Measurements from ENCODE around the gene ETNPPL.

Gene ETNPPL

DNA sequence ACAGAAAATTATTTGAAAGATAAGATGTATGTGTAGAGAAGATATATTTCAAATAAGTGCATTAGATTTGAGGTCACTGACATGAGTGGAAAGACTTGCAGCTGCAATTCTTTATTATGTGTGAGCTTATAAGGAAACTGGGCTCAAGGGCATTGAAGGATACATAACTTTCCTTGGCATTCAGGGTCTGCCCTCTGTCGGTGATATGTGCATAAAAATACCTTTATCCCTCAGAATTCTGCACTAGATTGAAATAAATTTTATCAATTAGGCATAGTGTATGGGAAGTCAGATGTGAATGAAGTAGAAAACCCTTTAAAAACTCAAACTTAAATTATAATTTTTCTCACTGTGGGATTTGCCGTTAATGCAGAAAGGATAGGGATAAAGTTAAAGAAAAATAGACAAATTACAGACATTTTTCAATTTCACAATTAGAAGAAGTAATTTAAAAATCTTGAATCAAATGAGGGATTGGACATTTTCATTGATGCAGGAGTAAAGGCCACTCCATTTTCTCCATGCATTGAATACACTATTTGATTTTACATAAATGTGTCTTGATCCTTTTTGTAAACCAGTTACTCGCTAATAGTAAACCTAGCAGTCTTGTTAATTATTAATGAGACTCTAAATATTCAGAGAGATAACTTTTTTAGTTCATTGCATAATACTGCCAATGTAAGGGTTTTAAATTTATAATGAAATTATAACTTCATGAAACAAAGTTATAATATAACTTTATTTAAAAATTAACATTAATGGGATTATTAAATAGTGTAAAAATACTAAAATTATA is 21.0 kb upstream of the ETNPPL start:
- no peak for TF ChIP-seq CTCF (IDR thresholded peaks at IDR 0.05; ENCODE audit: extremely low read depth, insufficient read depth, missing control alignments)
- DNase-seq (ENCODE audit: low spot score), result no peak
- in situ Hi-C loops (cut with MboI; ENCODE audit: low pct_unique_long_range_greater_than_20kb, low sequenced_read_pairs, unreplicated experiment), result no loop called here

DNA sequence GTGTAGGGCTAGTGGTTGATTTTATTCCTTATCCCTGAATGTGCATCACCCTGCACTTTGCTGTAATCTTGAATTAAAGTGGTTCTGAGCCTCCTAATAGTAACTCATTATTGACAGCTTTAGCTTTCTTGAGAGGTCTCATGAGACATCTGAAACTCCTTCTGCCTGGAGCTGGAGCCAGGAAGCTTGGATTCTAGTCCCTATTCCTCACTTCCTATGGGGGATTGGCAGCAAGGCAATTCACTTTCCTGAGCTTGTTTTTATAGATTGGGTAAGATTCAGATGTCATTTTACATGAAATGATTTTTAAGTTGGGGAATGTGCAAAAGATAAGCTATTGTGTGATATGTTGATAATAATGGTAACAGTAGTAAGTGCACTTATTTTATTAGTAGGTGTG is 17.1 kb upstream of the ETNPPL start:
- TF ChIP-seq CTCF (IDR thresholded peaks at IDR 0.05; ENCODE audit: extremely low read depth, insufficient read depth, missing control alignments), result no peak
- in situ Hi-C loops (cut with MboI; ENCODE audit: low pct_unique_long_range_greater_than_20kb, low sequenced_read_pairs, unreplicated experiment), result no loop called here
- DNase-seq (ENCODE audit: low spot score), result no peak

DNA sequence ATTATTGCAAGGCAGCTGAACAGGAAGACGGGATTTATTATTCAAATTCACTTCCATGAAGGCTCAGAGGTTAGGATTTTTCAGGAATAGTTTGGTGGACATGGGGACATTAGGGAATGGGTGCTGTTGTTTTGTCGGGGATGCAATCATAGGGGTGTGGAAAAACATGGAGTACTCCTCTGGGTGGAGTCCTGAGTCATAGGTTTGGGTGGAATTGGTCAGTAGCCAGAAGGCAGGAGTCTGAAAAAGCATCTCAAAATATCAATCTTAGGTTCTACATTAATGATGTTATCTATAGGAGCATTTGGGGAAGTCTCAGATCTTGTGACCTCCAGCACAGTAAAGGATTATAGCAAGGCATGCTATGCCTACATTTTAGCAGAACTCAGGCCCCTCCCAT is 14.5 kb upstream of the ETNPPL start:
- no peak for DNase-seq (ENCODE audit: low spot score)
- in situ Hi-C loops (cut with MboI; ENCODE audit: low pct_unique_long_range_greater_than_20kb, low sequenced_read_pairs, unreplicated experiment), result no loop called here
- no peak for TF ChIP-seq CTCF (IDR thresholded peaks at IDR 0.05; ENCODE audit: extremely low read depth, insufficient read depth, missing control alignments)

DNA sequence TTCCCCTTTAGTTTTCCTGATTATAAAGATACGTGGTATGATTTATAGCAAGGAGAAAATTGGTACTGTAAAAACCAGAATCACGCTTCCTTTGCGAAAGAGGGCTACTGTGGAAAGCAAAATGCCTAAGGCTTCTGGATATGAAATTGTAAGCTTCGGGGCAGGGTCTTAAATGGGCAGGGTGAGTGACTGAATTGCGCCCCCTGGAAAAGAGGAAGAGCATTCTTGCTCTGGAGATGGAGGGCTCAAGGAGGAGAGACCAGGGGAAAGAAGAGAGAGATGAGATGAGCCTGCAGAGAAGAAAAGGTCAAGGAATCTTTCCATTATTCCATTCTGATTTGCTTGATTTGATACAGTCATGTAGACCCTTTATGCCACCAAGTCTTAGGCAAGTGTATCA is 13.1 kb upstream of the ETNPPL start:
- in situ Hi-C loops (cut with MboI; ENCODE audit: low pct_unique_long_range_greater_than_20kb, low sequenced_read_pairs, unreplicated experiment), result no loop called here
- no peak for TF ChIP-seq CTCF (IDR thresholded peaks at IDR 0.05; ENCODE audit: extremely low read depth, insufficient read depth, missing control alignments)
- DNase-seq (ENCODE audit: low spot score), result no peak

GRCh38 chr4:108774809-108775530 is 12.1 kb upstream of the ETNPPL start:
- DNase-seq (ENCODE audit: low spot score), result no peak
- in situ Hi-C loops (cut with MboI; ENCODE audit: low pct_unique_long_range_greater_than_20kb, low sequenced_read_pairs, unreplicated experiment), result no loop called here
- TF ChIP-seq CTCF (IDR thresholded peaks at IDR 0.05; ENCODE audit: extremely low read depth, insufficient read depth, missing control alignments), result no peak

GRCh38 chr4:108772402-108772801 is 9.5 kb upstream of the ETNPPL start:
- DNase-seq (ENCODE audit: low spot score), result no peak
- in situ Hi-C loops (cut with MboI; ENCODE audit: low pct_unique_long_range_greater_than_20kb, low sequenced_read_pairs, unreplicated experiment), result no loop called here

More at GRCh38 chr4:108772402-108772801, 9.5 kb upstream of the ETNPPL start:
- no peak for TF ChIP-seq CTCF (IDR thresholded peaks at IDR 0.05; ENCODE audit: extremely low read depth, insufficient read depth, missing control alignments)

All from GM13977 (cell line).